Measurements from ENCODE around the gene COL23A1.
"Not testable (repeated sequence)": the region's sequence is repeated elsewhere in the genome, so short reads cannot be mapped to it uniquely, and the experiment has no call there.

The COL23A1 gene

GRCh38 chr5:178376921-178377582 lies 213.1 kb downstream of the COL23A1 start:
- no peak for FAIRE-seq

GRCh38 chr5:178375348-178375747 lies 214.8 kb downstream of the COL23A1 start:
- FAIRE-seq: no peak

More at GRCh38 chr5:178376921-178377582, 213.1 kb downstream of the COL23A1 start:
- no peak for DNase-seq (ENCODE audit: extremely low spot score, insufficient read length, low read depth)

GRCh38 chr5:178373711-178374110 lies 216.5 kb downstream of the COL23A1 start:
- FAIRE-seq (no peak), DNase-seq (ENCODE audit: extremely low spot score, insufficient read length, low read depth) (no peak)

More at GRCh38 chr5:178375348-178375747, 214.8 kb downstream of the COL23A1 start:
- DNase-seq (ENCODE audit: extremely low spot score, insufficient read length, low read depth): no peak

GRCh38 chr5:178372142-178372571 lies 218.0 kb downstream of the COL23A1 start:
- no peak for DNase-seq (ENCODE audit: extremely low spot score, insufficient read length, low read depth)
- FAIRE-seq: no peak

GRCh38 chr5:178371362-178372111 lies 218.7 kb downstream of the COL23A1 start:
- DNase-seq (ENCODE audit: extremely low spot score, insufficient read length, low read depth) (no peak), FAIRE-seq (no peak)

GRCh38 chr5:178370102-178370501 lies 220.1 kb downstream of the COL23A1 start:
- no peak for DNase-seq (ENCODE audit: extremely low spot score, insufficient read length, low read depth)
- no peak for FAIRE-seq

- not testable (repeated sequence) for FAIRE-seq; DNase-seq (ENCODE audit: extremely low spot score, insufficient read length, low read depth)
These were observed 220.7 kb downstream of the COL23A1 start for GRCh38 chr5:178369469-178369868.

- FAIRE-seq (no peak), DNase-seq (ENCODE audit: extremely low spot score, insufficient read length, low read depth) (no peak)
These were observed 221.4 kb downstream of the COL23A1 start for GRCh38 chr5:178368716-178369300.

- DNase-seq (ENCODE audit: extremely low spot score, insufficient read length, low read depth) (no peak), FAIRE-seq (no peak)
These were observed 221.9 kb downstream of the COL23A1 start for GRCh38 chr5:178368274-178368673.

- FAIRE-seq (no peak), DNase-seq (ENCODE audit: extremely low spot score, insufficient read length, low read depth) (no peak)
These were observed 222.5 kb downstream of the COL23A1 start for GRCh38 chr5:178367736-178368120.

GRCh38 chr5:178366998-178367735 lies 223.0 kb downstream of the COL23A1 start:
- no peak for FAIRE-seq
- no peak for DNase-seq (ENCODE audit: extremely low spot score, insufficient read length, low read depth)

- FAIRE-seq (no peak), DNase-seq (ENCODE audit: extremely low spot score, insufficient read length, low read depth) (no peak)
These were observed 224.4 kb downstream of the COL23A1 start for GRCh38 chr5:178365501-178366440.

- no peak for DNase-seq (ENCODE audit: extremely low spot score, insufficient read length, low read depth)
- FAIRE-seq: no peak
These were observed 225.9 kb downstream of the COL23A1 start for GRCh38 chr5:178364326-178364675.

GRCh38 chr5:178363501-178364325 lies 226.5 kb downstream of the COL23A1 start:
- DNase-seq (ENCODE audit: extremely low spot score, insufficient read length, low read depth): no peak

GRCh38 chr5:178361657-178362445 lies 228.3 kb downstream of the COL23A1 start:
- DNase-seq (ENCODE audit: extremely low spot score, insufficient read length, low read depth) (no peak), FAIRE-seq (no peak)

More at GRCh38 chr5:178363501-178364325, 226.5 kb downstream of the COL23A1 start:
- FAIRE-seq: no peak

- no peak for DNase-seq (ENCODE audit: extremely low spot score, insufficient read length, low read depth)
- FAIRE-seq: no peak
These were observed 229.3 kb downstream of the COL23A1 start for GRCh38 chr5:178360926-178361235.

- no peak for FAIRE-seq
- DNase-seq (ENCODE audit: extremely low spot score, insufficient read length, low read depth): no peak
These were observed 229.8 kb downstream of the COL23A1 start for GRCh38 chr5:178360222-178360925.

Data from GM18507 (cell line).